H1 (cell line): ENCODE results near the gene RIPK4.

Experiments
- ATF2 ChIP-seq: IDR thresholded peaks from 2 replicates; pipeline ENCODE4 v1.6.1; 2012; ENCODE audit warnings: low read length, inconsistent platforms
- CTCF ChIP-seq, 3 experiments: IDR thresholded peaks; 1 replicate in 2 of 3; 2 replicates in 1 of 3; pipeline versions ENCODE4 v1.5.1 to v1.6.1; 2011; ENCODE audit warnings: low read length in 3 of 3, mild to moderate bottlenecking in 3 of 3, inconsistent platforms in 2 of 3, low read depth in 1 of 3, moderate library complexity in 1 of 3; ENCODE audit not compliant: insufficient read depth in 1 of 3; ENCODE audit errors: control extremely low read depth in 1 of 3
- POLR2A ChIP-seq, 2 experiments: IDR thresholded peaks; 1 replicate in 1 of 2; 2 replicates in 1 of 2; pipeline ENCODE4 v1.6.1; 2011; ENCODE audit warnings: low read depth in 2 of 2, low read length in 2 of 2, mild to moderate bottlenecking in 2 of 2; ENCODE audit errors: control extremely low read depth in 1 of 2
- RXRA ChIP-seq: IDR thresholded peaks from 2 replicates; pipeline ENCODE4 v1.6.1; 2011; ENCODE audit warnings: low read depth, mild to moderate bottlenecking, low read length, moderate library complexity; ENCODE audit not compliant: insufficient read depth
- SP1 ChIP-seq: IDR thresholded peaks from 2 replicates; pipeline ENCODE4 v1.6.1; 2011; ENCODE audit warnings: low read depth, low read length
- TAF1 ChIP-seq: IDR thresholded peaks from 2 replicates; pipeline ENCODE4 v1.6.1; 2011; ENCODE audit warnings: mild to moderate bottlenecking, low read depth, low read length
- USF2 ChIP-seq: IDR thresholded peaks from 2 replicates; pipeline ENCODE4 v1.6.1; 2011; ENCODE audit warnings: low read length, improper control_type of control experiment

GRCh38 chr21:41760411-41760810 is 6.4 kb downstream of the RIPK4 start:
- TF ChIP-seq TAF1 = no peak
- TF ChIP-seq ATF2 = no peak
- no peak for TF ChIP-seq POLR2A (IDR thresholded peaks at IDR 0.05; ENCODE audit: control extremely low read depth in 1 of 2, low read depth in 2 of 2, low read length in 2 of 2)
- TF ChIP-seq CTCF (IDR thresholded peaks at IDR 0.05; ENCODE audit: control extremely low read depth in 1 of 3, insufficient read depth in 1 of 3, low read depth in 1 of 3, low read length in 3 of 3) = no peak
- TF ChIP-seq USF2 = no peak
- no peak for TF ChIP-seq RXRA
- TF ChIP-seq SP1 = no peak
